ENCODE data around the gene GIMAP5. TPM values are rescaled to one million over a fixed set of nuclear protein-coding genes. Genes with fewer than 3 reads are reported as not detected.

Gene GIMAP5
- total RNA-seq, 4 donors from 2014 or later: 16.8 to 43.3 (median 32.5) TPM

- TF ChIP-seq CTCF (IDR thresholded peaks at IDR 0.05): no peak
- TF ChIP-seq POLR2A (IDR thresholded peaks at IDR 0.05): no peak
- no peak for TF ChIP-seq POLR2AphosphoS5 (IDR thresholded peaks at IDR 0.05)
- no peak for TF ChIP-seq EP300 (IDR thresholded peaks at IDR 0.05)
- WGBS, 2 donors (ENCODE audit: low coverage in 1 of 2): 63 to 88% methylated on average over 4 to 7 of the region's 9 CpGs
- H3K4me3 ChIP-seq: no peak overlapping the region
- H3K27me3 ChIP-seq: peaks cover 12% of the 10 kb centered on the region
- no peak overlapping the region for H3K27ac ChIP-seq
- H3K9me3 ChIP-seq: peaks cover 0 to 6% (median 0%) of the 10 kb centered on the region in 3 donors
- peaks cover 0 to 14% of the 10 kb centered on the region in 2 donors for H3K36me3 ChIP-seq
- no peak for ATAC-seq
- peaks cover 4 to 36% (median 24%) of the 10 kb centered on the region in 3 donors for H3K4me1 ChIP-seq
These were observed 53.3 kb downstream of the GIMAP5 start for GRCh38 chr7:150790416-150791075.

- Histone ChIP-seq H3K9me3 (peaks cover 0 to 14% (median 0%) of the 10 kb centered on the region in 3 donors), H3K36me3 (peaks cover 0 to 14% of the 10 kb centered on the region in 2 donors), H3K27me3 (peaks cover 20% of the 10 kb centered on the region), H3K27ac (no peak overlapping the region), H3K4me1 (peaks cover 4 to 31% (median 20%) of the 10 kb centered on the region in 3 donors), H3K4me3 (no peak overlapping the region)
- ATAC-seq: no peak
- WGBS, 2 donors (ENCODE audit: low coverage in 1 of 2): 81% methylated on average over 5 of the region's 5 CpGs; no CpG with 5 or more reads in 1 of the 2 donors
- TF ChIP-seq POLR2AphosphoS5 (IDR thresholded peaks at IDR 0.05): no peak
- TF ChIP-seq CTCF (IDR thresholded peaks at IDR 0.05): no peak
- no peak for TF ChIP-seq EP300 (IDR thresholded peaks at IDR 0.05)
- no peak for TF ChIP-seq POLR2A (IDR thresholded peaks at IDR 0.05)
These were observed 54.1 kb downstream of the GIMAP5 start for GRCh38 chr7:150791304-150791703.

GRCh38 chr7:150791746-150792452, 54.7 kb downstream of the GIMAP5 start:
- TF ChIP-seq EP300 (IDR thresholded peaks at IDR 0.05): no peak
- TF ChIP-seq CTCF (IDR thresholded peaks at IDR 0.05): no peak
- TF ChIP-seq POLR2AphosphoS5 (IDR thresholded peaks at IDR 0.05): no peak
- TF ChIP-seq POLR2A (IDR thresholded peaks at IDR 0.05): no peak
- peaks cover 0 to 14% of the 10 kb centered on the region in 2 donors for H3K36me3 ChIP-seq
- H3K4me3 ChIP-seq: no peak overlapping the region
- no peak overlapping the region for H3K27ac ChIP-seq
- H3K27me3 ChIP-seq: peaks cover 25% of the 10 kb centered on the region
- ATAC-seq: no peak
- WGBS, 2 donors (ENCODE audit: low coverage in 1 of 2): 79 to 80% methylated on average over 1 to 5 of the region's 12 CpGs
- peaks cover 4 to 26% (median 20%) of the 10 kb centered on the region in 3 donors for H3K4me1 ChIP-seq
- peaks cover 0 to 15% (median 0%) of the 10 kb centered on the region in 3 donors for H3K9me3 ChIP-seq

Other genes starting within 250 kb of the GIMAP5 start
- 10 to 100 TPM in 3 of 4 donors, 1 to 10 TPM in 1; 5.1 to 30.0 (median 17.8) TPM for gene GIMAP7, start 222.5 kb upstream of the GIMAP5 start, total RNA-seq
- gene GIMAP4, start 170.0 kb upstream of the GIMAP5 start, total RNA-seq: 10 to 100 TPM in 3 of 4 donors, 1 to 10 TPM in 1; 6.7 to 42.1 (median 26.1) TPM
- 10 to 100 TPM; 15.7 to 45.4 (median 34.4) TPM for gene GIMAP6, start 105.0 kb upstream of the GIMAP5 start, total RNA-seq
- 10 to 100 TPM in 2 of 4 donors, 1 to 10 TPM in 2; 3.3 to 14.9 (median 9.7) TPM for gene GIMAP2, start 51.7 kb upstream of the GIMAP5 start, total RNA-seq
- gene GIMAP1, start 20.8 kb upstream of the GIMAP5 start, total RNA-seq: 10 to 100 TPM in 1 of 4 donors, 1 to 10 TPM in 3; 4.2 to 14.3 (median 7.9) TPM
- gene TMEM176B, start 62.9 kb downstream of the GIMAP5 start, total RNA-seq: 10 to 100 TPM; 18.2 to 69.3 (median 52.6) TPM
- gene TMEM176A, start 63.4 kb downstream of the GIMAP5 start, total RNA-seq: 10 to 100 TPM in 3 of 4 donors, 1 to 10 TPM in 1; 6.5 to 42.4 (median 28.7) TPM
- under 1 TPM in 2 of 4 donors, not detected in 2; 0.69 TPM for gene AOC1, start 115.1 kb downstream of the GIMAP5 start, total RNA-seq
- 10 to 100 TPM; 26.6 to 63.8 (median 36.3) TPM for gene KCNH2, start 240.9 kb downstream of the GIMAP5 start, total RNA-seq

Measured in gastroesophageal sphincter (tissue), 4 donors.